ENCODE data around the gene SP3. TPM values are rescaled to one million over a fixed set of nuclear protein-coding genes. Genes with fewer than 3 reads are reported as not detected.

SP3 gene
- total RNA-seq, 1 donor from 2014 or later: 210 TPM

GRCh38 chr2:173959909-173960308 is 5.3 kb downstream of the SP3 start:
- Histone ChIP-seq H3K27ac (no peak overlapping the region), H3F3A (ENCODE audit: low read depth) (peaks cover 20% of the 10 kb centered on the region), H3K27me3 (no peaks in the 10 kb centered on the region), H3K79me2 (ENCODE audit: low read depth) (peaks cover 86% of the 10 kb centered on the region), H3K4me3 (no peak overlapping the region), H3K9ac (no peak overlapping the region), H3K4me1 (peaks cover 19% of the 10 kb centered on the region), H4K20me1 (ENCODE audit: low read depth) (peaks cover 50% of the 10 kb centered on the region), H3K36me3 (peaks cover 24% of the 10 kb centered on the region), H3K9me3 (ENCODE audit: low read depth) (peaks cover 4% of the 10 kb centered on the region), H2AFZ (replicated peaks) (no peak overlapping the region), H3K4me2 (no peak overlapping the region)
- no peak overlapping the region for H3K27ac Mint-ChIP-seq
- H3K4me1 Mint-ChIP-seq: peaks cover 12% of the 10 kb centered on the region
- TF ChIP-seq, protein P1, sequence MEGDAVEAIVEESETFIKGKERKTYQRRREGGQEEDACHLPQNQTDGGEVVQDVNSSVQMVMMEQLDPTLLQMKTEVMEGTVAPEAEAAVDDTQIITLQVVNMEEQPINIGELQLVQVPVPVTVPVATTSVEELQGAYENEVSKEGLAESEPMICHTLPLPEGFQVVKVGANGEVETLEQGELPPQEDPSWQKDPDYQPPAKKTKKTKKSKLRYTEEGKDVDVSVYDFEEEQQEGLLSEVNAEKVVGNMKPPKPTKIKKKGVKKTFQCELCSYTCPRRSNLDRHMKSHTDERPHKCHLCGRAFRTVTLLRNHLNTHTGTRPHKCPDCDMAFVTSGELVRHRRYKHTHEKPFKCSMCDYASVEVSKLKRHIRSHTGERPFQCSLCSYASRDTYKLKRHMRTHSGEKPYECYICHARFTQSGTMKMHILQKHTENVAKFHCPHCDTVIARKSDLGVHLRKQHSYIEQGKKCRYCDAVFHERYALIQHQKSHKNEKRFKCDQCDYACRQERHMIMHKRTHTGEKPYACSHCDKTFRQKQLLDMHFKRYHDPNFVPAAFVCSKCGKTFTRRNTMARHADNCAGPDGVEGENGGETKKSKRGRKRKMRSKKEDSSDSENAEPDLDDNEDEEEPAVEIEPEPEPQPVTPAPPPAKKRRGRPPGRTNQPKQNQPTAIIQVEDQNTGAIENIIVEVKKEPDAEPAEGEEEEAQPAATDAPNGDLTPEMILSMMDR (IDR thresholded peaks at IDR 0.05): no peak
- H3K27me3 Mint-ChIP-seq (ENCODE audit: insufficient read depth, low read depth): peaks cover 11% of the 10 kb centered on the region
- peaks cover 60% of the 10 kb centered on the region for H3K36me3 Mint-ChIP-seq
- peaks cover 45% of the 10 kb centered on the region for H3K9me3 Mint-ChIP-seq
- no peak for DNase-seq (ENCODE audit: low spot score)
- H3K4me3 Mint-ChIP-seq: no peak overlapping the region

GRCh38 chr2:173959358-173959884 is 5.8 kb downstream of the SP3 start:
- no peaks in the 10 kb centered on the region for H3K27me3 ChIP-seq
- Mint-ChIP-seq H3K4me1 (peaks cover 12% of the 10 kb centered on the region), H3K27ac (no peak overlapping the region), H3K4me3 (peak overlapping the region; percentile 46), H3K9me3 (peaks cover 45% of the 10 kb centered on the region), H3K27me3 (ENCODE audit: insufficient read depth, low read depth) (peaks cover 7% of the 10 kb centered on the region), H3K36me3 (peaks cover 65% of the 10 kb centered on the region)
- no peak for DNase-seq (ENCODE audit: low spot score)
- peaks cover 19% of the 10 kb centered on the region for H3K4me1 ChIP-seq
- peaks cover 16% of the 10 kb centered on the region for H3F3A ChIP-seq (ENCODE audit: low read depth)
- peaks cover 27% of the 10 kb centered on the region for H3K36me3 ChIP-seq
- H3K79me2 ChIP-seq (ENCODE audit: low read depth): peaks cover 91% of the 10 kb centered on the region
- H3K9ac ChIP-seq: no peak overlapping the region
- no peak overlapping the region for H3K27ac ChIP-seq
- peaks cover 4% of the 10 kb centered on the region for H3K9me3 ChIP-seq (ENCODE audit: low read depth)
- H3K4me3 ChIP-seq: no peak overlapping the region
- H2AFZ ChIP-seq (replicated peaks): no peak overlapping the region
- H3K4me2 ChIP-seq: no peak overlapping the region
- H4K20me1 ChIP-seq (ENCODE audit: low read depth): peaks cover 50% of the 10 kb centered on the region
- TF ChIP-seq EZH2phosphoT487 (IDR thresholded peaks at IDR 0.05) (no peak), EZH2 (IDR thresholded peaks at IDR 0.05) (no peak)
- TF ChIP-seq, protein P1 (IDR thresholded peaks at IDR 0.05): no peak

GRCh38 chr2:173958198-173958846 is 6.9 kb downstream of the SP3 start:
- Histone ChIP-seq H3K79me2 (ENCODE audit: low read depth) (peaks cover 100% of the 10 kb centered on the region), H3K27me3 (no peaks in the 10 kb centered on the region), H3K9me3 (ENCODE audit: low read depth) (peaks cover 4% of the 10 kb centered on the region), H3K4me2 (peak overlapping the region; percentile 7), H3K27ac (no peak overlapping the region), H3K4me1 (peaks cover 19% of the 10 kb centered on the region), H3K36me3 (peaks cover 38% of the 10 kb centered on the region), H3K4me3 (no peak overlapping the region), H3K9ac (no peak overlapping the region), H2AFZ (replicated peaks) (no peak overlapping the region), H3F3A (ENCODE audit: low read depth) (peaks cover 9% of the 10 kb centered on the region), H4K20me1 (ENCODE audit: low read depth) (peaks cover 50% of the 10 kb centered on the region)
- H3K27ac Mint-ChIP-seq: no peak overlapping the region
- DNase-seq (ENCODE audit: low spot score): no peak
- TF ChIP-seq, protein P1 (IDR thresholded peaks at IDR 0.05): no peak
- TF ChIP-seq EZH2 (IDR thresholded peaks at IDR 0.05): no peak
- TF ChIP-seq EZH2phosphoT487 (IDR thresholded peaks at IDR 0.05): no peak
- H3K4me3 Mint-ChIP-seq: no peak overlapping the region
- H3K27me3 Mint-ChIP-seq (ENCODE audit: insufficient read depth, low read depth): peaks cover 7% of the 10 kb centered on the region
- H3K4me1 Mint-ChIP-seq: peaks cover 12% of the 10 kb centered on the region
- peaks cover 75% of the 10 kb centered on the region for H3K36me3 Mint-ChIP-seq
- H3K9me3 Mint-ChIP-seq: peaks cover 55% of the 10 kb centered on the region
